NCI-H2196 treated with DMSO at 0.1 percent for 48 hours (cell line): Measurements from ENCODE around the gene PAEP.

Source experiments
- DNase-seq: peaks from one replicate; lab custom pipeline; 2025; ENCODE audit not compliant: unreplicated experiment; lab: John Stamatoyannopoulos, UW

Gene PAEP

DNA sequence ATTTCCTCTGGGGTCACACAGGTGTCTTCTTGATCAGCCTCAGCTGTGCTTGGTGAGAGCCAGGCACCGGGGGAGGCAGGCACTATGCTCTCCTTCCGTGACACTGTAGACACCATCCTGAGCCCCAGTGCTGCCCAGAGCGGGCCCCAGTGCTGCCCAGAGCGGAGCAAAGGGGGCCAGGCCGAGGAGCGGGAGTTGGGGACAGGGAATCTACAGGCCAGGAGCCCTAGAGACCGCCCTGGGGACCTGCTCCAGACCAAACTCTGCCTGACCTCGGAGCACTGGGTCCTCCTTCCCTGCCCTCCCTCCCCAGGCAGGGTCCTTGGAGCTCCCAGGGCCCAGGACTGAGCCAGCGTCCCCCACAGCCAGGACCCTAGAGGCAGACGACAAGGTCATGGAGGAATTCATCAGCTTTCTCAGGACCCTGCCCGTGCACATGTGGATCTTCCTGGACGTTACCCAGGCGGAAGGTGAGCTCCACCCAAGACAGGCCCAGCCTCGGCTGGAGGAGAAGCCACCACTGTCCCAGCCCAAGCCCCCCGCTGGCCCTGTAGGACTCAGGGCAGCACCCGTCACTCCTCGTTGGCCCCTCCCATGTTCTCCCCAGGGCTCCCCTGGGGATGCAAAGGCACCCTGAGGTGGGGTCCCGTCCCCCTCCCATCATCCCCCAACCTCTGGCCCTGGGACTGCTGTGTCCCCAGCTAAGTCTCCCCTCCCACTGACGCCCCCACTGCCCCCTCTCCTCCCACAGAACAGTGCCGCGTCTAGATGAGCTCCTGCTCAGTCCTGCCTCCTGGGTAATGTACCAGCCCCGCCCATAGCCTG, 30.2 kb downstream of the PAEP start:
- DNase-seq: no peak

- no peak for DNase-seq
Observed at GRCh38 chr9:135592331-135592590, 30.7 kb downstream of the PAEP start.

DNA sequence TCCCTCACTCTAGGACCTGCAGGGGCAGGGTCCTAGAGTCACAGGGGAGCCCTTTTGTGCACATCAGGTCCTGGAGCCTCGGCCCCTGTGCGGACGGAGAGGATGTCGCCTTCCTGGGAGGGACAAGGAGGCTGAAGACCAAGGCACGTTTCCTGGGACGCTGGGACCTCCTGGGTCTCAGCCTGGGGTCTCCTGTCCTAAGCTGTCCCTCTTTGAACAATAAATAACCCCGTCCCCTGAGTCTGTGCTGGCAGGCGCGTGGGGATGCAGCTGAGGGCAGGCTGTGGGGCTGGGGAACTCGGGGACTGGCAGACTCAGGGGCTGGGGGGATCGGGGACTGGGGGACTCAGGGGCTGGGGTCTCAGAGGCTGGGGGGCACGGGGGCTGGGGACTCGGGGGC, 31.1 kb downstream of the PAEP start:
- DNase-seq: no peak

- no peak for DNase-seq
Observed at GRCh38 chr9:135596211-135596610, 34.7 kb downstream of the PAEP start.

- DNase-seq: no peak
Observed at GRCh38 chr9:135600296-135600817, 38.8 kb downstream of the PAEP start.

DNA sequence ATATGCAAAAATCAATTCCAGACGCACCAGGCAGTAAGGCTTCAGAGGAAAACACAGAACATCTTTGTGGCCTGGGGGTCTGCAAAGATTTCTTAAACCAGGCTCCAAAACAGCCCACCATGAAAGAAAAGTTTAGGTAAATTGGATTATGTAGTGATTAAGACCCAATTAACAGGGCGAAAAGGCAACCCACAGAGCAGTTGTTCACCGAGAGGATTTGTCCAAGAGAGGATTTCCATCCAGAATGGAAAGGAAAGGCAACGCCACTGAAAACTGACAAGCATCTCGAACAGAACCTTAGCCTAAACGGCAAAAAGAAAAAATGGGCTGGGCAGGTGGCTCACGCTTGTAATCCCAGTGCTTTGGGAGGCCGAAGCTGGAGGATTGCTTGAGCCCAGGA, 40.4 kb downstream of the PAEP start:
- no peak for DNase-seq

- no peak for DNase-seq
Observed at GRCh38 chr9:135602789-135603481, 41.4 kb downstream of the PAEP start.

GRCh38 chr9:135604437-135605237, 43.1 kb downstream of the PAEP start:
- DNase-seq: no peak

- DNase-seq: no peak
Observed at GRCh38 chr9:135605238-135605781, 43.8 kb downstream of the PAEP start.

GRCh38 chr9:135606885-135607259, 45.3 kb downstream of the PAEP start:
- no peak for DNase-seq

DNA sequence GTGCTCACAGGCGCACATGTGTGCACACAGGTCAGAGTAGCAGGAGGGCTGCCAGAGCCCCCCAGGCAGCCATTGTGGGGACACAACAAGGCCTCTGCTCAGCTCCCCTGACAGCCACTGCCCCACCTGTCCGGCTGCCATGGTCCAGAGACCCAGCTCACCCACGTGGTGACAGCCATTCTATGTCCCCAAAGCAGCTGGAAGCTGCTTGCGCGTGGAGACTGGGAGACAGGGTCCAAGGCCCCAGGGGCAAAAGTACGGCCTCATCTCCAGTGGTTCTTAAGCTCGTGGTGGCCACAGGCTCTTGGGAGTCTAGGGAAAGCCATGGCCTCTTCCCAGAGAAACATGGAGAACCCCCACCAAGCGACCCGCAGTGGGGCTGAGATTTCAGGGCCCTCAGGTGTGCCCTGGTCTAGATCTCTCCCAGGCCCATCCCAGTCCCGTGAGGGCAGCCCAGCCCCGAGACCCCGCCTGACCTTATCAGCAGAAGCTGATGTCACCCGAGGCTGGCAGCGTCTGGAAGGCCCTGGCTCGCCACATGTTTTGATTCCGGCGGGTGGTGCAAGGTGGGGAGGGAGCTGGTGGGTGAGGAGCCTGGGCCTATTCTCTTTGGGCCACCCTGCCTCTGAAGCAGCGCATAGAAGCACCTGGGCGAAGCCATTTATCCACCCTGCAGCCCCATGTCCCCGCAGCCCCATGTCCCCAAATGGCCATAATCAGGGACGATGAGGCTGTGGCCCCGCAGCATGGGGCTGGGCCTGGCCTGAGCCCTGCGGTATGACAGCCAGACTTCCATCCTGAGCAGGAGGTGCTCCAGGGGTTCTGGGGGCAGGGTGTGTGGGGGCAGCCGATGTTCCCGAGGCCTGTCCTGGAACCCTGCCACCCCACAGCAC, 46.1 kb downstream of the PAEP start:
- DNase-seq: no peak

DNA sequence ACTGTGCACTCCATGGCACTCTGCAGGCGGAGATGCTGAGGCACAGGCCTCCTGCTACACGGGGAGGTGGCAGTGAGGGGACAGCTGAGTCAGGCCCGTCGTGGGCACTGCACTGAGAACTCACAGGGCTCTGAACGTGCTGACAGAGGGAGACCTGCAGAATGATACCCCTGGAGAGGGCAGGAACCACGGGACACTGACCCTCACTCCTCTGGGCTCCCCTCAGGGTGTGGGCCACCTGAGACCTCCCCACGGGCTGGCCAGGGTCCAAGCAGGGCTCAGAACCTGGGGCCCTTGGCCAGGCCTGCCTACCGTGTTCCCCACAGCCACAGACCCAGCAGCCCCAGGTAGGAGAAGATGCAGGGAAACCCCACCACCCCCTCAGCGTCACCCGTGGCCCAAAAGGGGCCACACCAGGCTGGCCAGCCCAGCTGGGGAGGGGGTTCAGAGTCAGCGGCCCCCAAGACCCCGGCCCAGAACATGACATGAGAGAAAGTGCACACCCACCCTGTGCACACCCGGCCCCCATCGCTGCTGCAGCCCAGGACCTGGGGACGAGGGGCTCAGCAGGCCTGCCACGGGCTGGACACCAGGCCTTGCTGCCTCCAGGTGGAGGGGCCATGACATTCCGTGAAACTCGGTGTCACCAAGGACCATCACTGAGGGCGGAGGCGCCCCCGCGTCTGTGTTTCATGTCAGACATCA, 46.9 kb downstream of the PAEP start:
- no peak for DNase-seq

GRCh38 chr9:135608999-135609317, 47.4 kb downstream of the PAEP start:
- DNase-seq: no peak

GRCh38 chr9:135609366-135609955, 47.9 kb downstream of the PAEP start:
- no peak for DNase-seq

- DNase-seq: no peak
Observed at GRCh38 chr9:135610290-135611141, 49.0 kb downstream of the PAEP start.

DNA sequence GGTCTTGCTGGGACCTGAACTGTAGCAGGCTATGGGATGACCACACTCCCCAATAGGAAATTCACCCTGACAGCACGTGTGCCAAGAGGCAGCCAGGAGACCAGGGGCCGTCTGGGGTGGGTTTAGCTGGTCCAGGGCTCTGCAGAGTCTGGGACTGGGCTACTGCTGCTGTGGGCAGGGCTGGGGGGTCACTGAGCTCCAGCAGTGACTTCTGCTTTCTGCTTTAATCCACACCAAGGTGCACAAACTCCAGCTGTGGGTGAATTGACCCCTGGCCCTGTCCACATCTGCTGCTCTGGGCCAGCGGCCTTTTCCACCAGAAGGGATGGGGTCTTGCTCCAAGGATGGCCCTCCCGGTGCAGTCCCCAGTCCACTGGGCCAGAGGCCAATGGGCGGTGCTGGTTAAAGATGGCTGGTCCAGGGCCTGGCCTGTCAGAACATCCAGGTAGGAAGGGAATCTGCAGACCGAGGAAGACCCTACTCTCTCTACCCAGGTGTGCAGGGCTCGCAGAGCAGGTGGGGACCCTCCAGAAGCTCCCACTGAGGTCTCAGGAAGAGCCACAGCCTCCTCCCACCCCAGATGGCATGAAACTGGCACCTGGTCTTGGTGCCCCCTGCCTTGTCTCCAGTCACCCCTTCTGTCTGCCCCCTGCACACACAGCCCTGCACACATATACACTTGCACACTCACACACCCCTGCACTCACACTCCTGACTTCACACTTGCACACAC, 49.8 kb downstream of the PAEP start:
- no peak for DNase-seq

DNA sequence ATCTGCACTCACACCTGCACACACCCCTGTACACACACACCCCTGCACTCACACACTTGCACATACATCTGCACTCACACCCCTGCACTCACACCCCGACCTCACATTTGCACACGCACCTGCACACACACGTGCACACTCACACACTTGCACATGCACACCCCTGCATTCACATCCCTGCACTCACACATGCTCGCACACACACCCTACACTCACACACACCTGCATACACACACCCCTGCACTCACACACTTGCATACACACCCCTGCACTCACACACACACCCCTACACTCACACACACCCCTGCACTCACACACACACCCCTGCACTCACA, 50.3 kb downstream of the PAEP start:
- no peak for DNase-seq

GRCh38 chr9:135612437-135612836, 50.9 kb downstream of the PAEP start:
- no peak for DNase-seq
